Right cardiac atrium (tissue), 5 donors: ENCODE measurements around the gene APEX2. TPM values are rescaled to one million over a fixed set of nuclear protein-coding genes. Genes with fewer than 3 reads are reported as not detected.
"Not testable (repeated sequence)": the region's sequence is repeated elsewhere in the genome, so short reads cannot be mapped to it uniquely, and the experiment has no call there.

Experiments
- ATAC-seq, 2 donors: fragments of 200-7000 bp; cut with Tn5 transposase; one replicate each; pipeline versions ENCODE4 v1.8.0 to v1.9.1; 2020; ENCODE audit warnings: moderate library complexity in 2 of 2, mild to moderate bottlenecking in 1 of 2
- DNase-seq, 3 donors: peaks; one replicate each; pipeline ENCODE4 v3.0.0-alpha.2; 2020
- H3K27ac ChIP-seq: one replicate; pipeline ENCODE4 v1.5.1; 2013; ENCODE audit warnings: mild to moderate bottlenecking, low read length, control low read depth, moderate library complexity
- H3K27me3 ChIP-seq: one replicate; pipeline ENCODE4 v1.6.1; 2013; ENCODE audit not compliant: control insufficient read depth, insufficient read depth
- H3K4me1 ChIP-seq: one replicate; pipeline ENCODE4 v1.6.1; 2013; ENCODE audit warnings: low read length; ENCODE audit not compliant: control insufficient read depth, insufficient read depth
- H3K4me3 ChIP-seq: one replicate; pipeline ENCODE4 v1.5.1; 2013; ENCODE audit warnings: low read length, control low read depth
- H3K9me3 ChIP-seq: one replicate; pipeline ENCODE4 v1.6.1; 2013; ENCODE audit warnings: low read length; ENCODE audit not compliant: control insufficient read depth
- WGBS: extraction: QIAGEN DNeasy Blood & Tissue Kit; methylation state at CpG from one replicate; pipeline ENCODE4 v1.1.7; 2013; 5-methylcytosine and 5-hydroxymethylcytosine counted together
- intact Hi-C, 4 donors: fragments of 100-400 bp; cut with DNase I; formaldehyde crosslinking; loops; one replicate each; pipeline versions ENCODE4 v1.11.0 to v1.14.0; 2022 to 2023
- polyA plus RNA-seq: library from polyadenylated mRNA; stranded (reverse); fragments of 200-250 nt; gene quantifications from one replicate; pipeline ENCODE4 v1.2.3, GENCODE V29; 2013
- total RNA-seq, 4 donors: library from RNA; stranded (reverse); fragmentation: NEBNext Ultra II Directional; extraction: Animal tissue kit (Norgen Biotek cat#: 25700); gene quantifications; one replicate each; pipeline ENCODE4 v1.2.1, GENCODE V29; 2021
- donor health status: healthy with polysubstance abuse.
- donor health status: DM: no; HTN: yes; CAD: no.
- donor health status: DM: no; HTN: no; CAD: no.
- donor health status: DM: no; HTN: yes; CAD: no; lungs with severe emphysema.
- donor health status: DM: yes; HTN: yes; CAD: no.

Gene APEX2
- total and polyA plus RNA-seq, 5 donors, result 6.8 to 10.7 (median 8.0) TPM

DNA sequence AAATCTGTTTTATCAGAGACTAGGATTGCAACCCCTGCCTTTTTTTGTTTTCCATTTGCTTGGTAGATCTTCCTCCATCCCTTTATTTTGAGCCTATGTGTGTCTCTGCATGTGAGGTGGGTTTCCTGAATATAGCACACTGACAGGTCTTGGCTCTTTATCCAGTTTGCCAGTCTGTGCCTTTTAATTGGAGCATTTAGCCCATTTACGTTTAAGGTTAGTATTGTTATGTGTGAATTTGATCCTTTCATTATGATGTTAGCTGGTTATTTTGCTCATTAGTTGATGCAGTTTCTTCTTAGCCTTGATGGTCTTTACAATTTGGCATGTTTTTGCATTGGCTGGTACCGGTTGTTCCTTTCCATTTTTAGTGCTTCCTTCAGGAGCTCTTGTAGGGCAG lies 50.4 kb downstream of the APEX2 start:
- H3K9me3 ChIP-seq, DNase-seq, ATAC-seq, H3K4me1 ChIP-seq, H3K27me3 ChIP-seq, H3K27ac ChIP-seq, H3K4me3 ChIP-seq: not testable (repeated sequence)
- intact Hi-C loops, result loop anchor here in 1 of 4 donors (10.0 kb wide), 1 partner anchor 156 kb away; no protein-coding TSS in a partner anchor
- 92% methylated on average over 2 of the region's 2 CpGs for WGBS

- intact Hi-C loops, result loop anchor here in 2 of 4 donors (5.0 to 10.0 kb wide), 2 partner anchors 162 to 165 kb away; no protein-coding TSS in a partner anchor
- H3K4me3 ChIP-seq, result peak overlapping the region; percentile 28
- no peaks in the 10 kb centered on the region for H3K27me3 ChIP-seq
- no peaks in the 10 kb centered on the region for H3K9me3 ChIP-seq
- H3K27ac ChIP-seq, result no peak overlapping the region
- WGBS, result 17% methylated on average over 7 of the region's 7 CpGs
- H3K4me1 ChIP-seq, result peaks cover 1% of the 10 kb centered on the region
- peak in 1 of 2 donors; percentile 42 for ATAC-seq
- DNase-seq, result no peak
Observed at GRCh38 chrX:55056820-55057674, 56.9 kb downstream of the APEX2 start.

DNA sequence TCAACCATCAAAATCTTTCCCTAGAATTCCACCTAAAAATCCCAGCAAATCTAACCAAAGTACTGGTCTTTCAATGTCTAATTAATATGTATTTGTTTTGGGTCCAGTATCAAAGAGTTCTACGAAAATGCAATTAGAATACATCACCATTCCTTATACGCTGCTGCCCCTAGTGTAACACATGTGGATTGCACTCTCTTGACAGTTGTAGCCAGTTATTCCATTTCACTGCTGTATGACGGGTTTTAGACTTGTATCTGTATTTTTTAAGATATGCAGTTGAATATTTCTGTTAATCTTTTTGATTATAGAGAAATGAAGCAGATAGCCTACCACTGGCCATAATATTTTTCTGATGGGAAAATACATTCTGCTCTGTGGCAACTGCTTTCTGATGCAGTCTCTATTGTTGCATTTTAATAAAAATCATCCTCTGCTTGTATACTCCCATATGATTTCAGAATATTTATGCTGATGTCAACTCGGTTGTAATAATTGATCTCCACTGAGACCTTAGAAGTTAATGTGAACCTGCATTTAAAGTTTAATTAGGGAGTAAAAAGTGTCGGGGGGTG lies 57.6 kb downstream of the APEX2 start:
- DNase-seq (no peak), ATAC-seq (peak; percentile 59 to 79)
- Histone ChIP-seq H3K27ac (no peak overlapping the region), H3K4me1 (peaks cover 1% of the 10 kb centered on the region), H3K4me3 (peak overlapping the region; percentile 28), H3K9me3 (no peaks in the 10 kb centered on the region), H3K27me3 (no peaks in the 10 kb centered on the region)
- WGBS, result 17% methylated on average over 5 of the region's 5 CpGs
- intact Hi-C loops, result loop anchor here in 2 of 4 donors (5.0 to 10.0 kb wide), 2 partner anchors 163 to 165 kb away; no protein-coding TSS in a partner anchor

Other genes with a start within 250 kb of the APEX2 start
- gene ITIH6, start 202.1 kb upstream of the APEX2 start, total RNA-seq, result not detected
- not detected for gene ITIH6, start 202.1 kb upstream of the APEX2 start, polyA plus RNA-seq
- 100 to 1,000 TPM in 3 of 4 donors, 10 to 100 TPM in 1; 97.3 to 134 (median 111) TPM for gene MAGED2, start 192.6 kb upstream of the APEX2 start, total RNA-seq
- gene MAGED2, start 192.6 kb upstream of the APEX2 start, polyA plus RNA-seq, result 115 TPM
- gene TRO, start 79.5 kb upstream of the APEX2 start, total RNA-seq, result 10 to 100 TPM in 1 of 4 donors, 1 to 10 TPM in 3; 6.1 to 13.6 (median 8.0) TPM
- gene TRO, start 79.5 kb upstream of the APEX2 start, polyA plus RNA-seq, result 4.8 TPM
- under 1 TPM in 1 of 4 donors, not detected in 3; 0.67 TPM for gene PFKFB1, start 6.2 kb upstream of the APEX2 start, total RNA-seq
- gene PFKFB1, start 6.2 kb upstream of the APEX2 start, polyA plus RNA-seq, result 0.41 TPM
- under 1 TPM in 3 of 4 donors, not detected in 1; 0.45 to 0.59 (median 0.46) TPM for gene ALAS2, start 30.6 kb downstream of the APEX2 start, total RNA-seq
- gene ALAS2, start 30.6 kb downstream of the APEX2 start, polyA plus RNA-seq, result not detected
- not detected for gene PAGE2B, start 74.7 kb downstream of the APEX2 start, total RNA-seq
- gene PAGE2B, start 74.7 kb downstream of the APEX2 start, polyA plus RNA-seq, result not detected
- gene PAGE2, start 88.7 kb downstream of the APEX2 start, total RNA-seq, result not detected
- gene PAGE2, start 88.7 kb downstream of the APEX2 start, polyA plus RNA-seq, result not detected
- gene PAGE5, start 220.0 kb downstream of the APEX2 start, total RNA-seq, result not detected
- gene PAGE5, start 220.0 kb downstream of the APEX2 start, polyA plus RNA-seq, result not detected